ENCODE results near the gene PLEKHG5.
A peak's percentile ranks its signal among the peaks of the same experiment; 100 is the strongest.

PLEKHG5 gene

DNA sequence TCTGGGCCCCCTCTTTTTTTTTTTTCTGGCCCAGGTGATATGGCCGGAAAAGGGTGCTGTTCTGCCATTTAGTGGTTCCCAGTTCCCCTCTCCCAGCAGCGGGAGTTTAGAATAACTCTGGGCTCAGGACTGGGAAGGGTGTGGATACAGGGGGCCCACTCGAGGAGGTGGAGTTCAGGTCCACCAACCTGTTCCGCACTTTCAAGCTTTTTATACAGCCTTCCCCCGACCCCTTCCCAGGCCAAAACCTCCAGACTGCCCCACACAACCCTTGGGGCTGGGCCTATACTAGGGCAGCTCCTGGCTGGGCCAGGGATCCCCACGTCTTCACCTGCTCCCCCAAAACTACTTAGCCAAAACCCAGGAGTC is 402 bp downstream of the PLEKHG5 start:
- peaks cover 0 to 23% of the 10 kb centered on the region in 2 donors for H3K27me3 ChIP-seq
- DNase-seq, result no peak
- H3K27ac ChIP-seq, result peak overlapping the region in 1 of 2 donors; percentile 32
- no peaks in the 10 kb centered on the region for H3K36me3 ChIP-seq
- intact Hi-C loops (cut with DNase I; ENCODE audit: low total_unique reads), result no loop called here
- TF ChIP-seq, protein P1, sequence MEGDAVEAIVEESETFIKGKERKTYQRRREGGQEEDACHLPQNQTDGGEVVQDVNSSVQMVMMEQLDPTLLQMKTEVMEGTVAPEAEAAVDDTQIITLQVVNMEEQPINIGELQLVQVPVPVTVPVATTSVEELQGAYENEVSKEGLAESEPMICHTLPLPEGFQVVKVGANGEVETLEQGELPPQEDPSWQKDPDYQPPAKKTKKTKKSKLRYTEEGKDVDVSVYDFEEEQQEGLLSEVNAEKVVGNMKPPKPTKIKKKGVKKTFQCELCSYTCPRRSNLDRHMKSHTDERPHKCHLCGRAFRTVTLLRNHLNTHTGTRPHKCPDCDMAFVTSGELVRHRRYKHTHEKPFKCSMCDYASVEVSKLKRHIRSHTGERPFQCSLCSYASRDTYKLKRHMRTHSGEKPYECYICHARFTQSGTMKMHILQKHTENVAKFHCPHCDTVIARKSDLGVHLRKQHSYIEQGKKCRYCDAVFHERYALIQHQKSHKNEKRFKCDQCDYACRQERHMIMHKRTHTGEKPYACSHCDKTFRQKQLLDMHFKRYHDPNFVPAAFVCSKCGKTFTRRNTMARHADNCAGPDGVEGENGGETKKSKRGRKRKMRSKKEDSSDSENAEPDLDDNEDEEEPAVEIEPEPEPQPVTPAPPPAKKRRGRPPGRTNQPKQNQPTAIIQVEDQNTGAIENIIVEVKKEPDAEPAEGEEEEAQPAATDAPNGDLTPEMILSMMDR (IDR thresholded peaks at IDR 0.05), result no peak
- no peaks in the 10 kb centered on the region for H3K9me3 ChIP-seq
- H3K4me1 ChIP-seq, result peaks cover 3 to 36% (median 20%) of the 10 kb centered on the region in 4 donors
- peak overlapping the region; percentile 48 to 53 for H3K4me3 ChIP-seq

DNA sequence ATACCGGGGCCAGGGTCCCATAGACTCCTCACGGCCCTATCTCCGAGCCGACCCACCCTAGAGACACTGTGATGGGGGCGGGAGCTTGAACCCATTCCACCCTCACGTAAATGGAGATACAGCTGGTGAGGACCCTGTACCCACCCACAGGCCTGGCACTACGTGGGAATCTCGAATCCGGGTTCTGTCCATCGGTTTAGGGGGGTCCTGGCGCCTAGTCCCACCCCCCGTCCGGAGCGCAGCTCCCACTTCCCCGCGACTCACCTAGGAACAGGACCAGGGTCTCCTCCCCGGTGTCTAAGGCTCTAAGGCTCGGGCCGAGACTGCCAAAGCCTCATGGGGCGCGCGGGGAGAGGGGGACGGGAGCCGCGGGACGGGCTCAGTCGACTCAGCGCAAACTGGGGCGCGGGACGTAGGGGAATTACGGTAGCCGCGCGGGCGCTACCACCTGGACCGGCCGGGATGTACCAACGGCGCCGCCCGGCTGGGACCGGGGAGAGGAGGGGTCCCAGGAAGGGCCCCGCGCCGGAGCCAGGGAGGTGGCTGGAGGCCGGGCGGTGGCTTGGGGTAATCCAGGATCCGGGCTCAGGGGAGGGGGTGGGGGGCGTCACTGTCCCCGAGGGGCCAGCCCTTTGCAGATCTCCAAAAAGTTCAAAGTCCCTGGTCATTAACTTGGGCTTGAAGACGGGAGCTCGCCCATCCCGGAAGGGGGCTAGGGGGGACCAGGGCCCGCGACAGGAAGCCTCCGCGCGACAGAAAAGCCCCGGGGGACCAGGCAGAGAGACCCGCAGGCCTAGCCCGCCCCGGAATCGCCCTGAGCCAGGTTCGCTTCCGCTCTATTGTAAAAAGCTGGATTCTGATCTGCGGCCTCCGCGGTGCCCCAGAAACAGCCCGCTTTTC is 1.0 kb downstream of the PLEKHG5 start:
- peak overlapping the region; percentile 48 to 53 for H3K4me3 ChIP-seq
- intact Hi-C loops (cut with DNase I; ENCODE audit: low total_unique reads), result no loop called here
- H3K36me3 ChIP-seq, result no peaks in the 10 kb centered on the region
- no peak for DNase-seq
- H3K9me3 ChIP-seq, result no peaks in the 10 kb centered on the region
- H3K27me3 ChIP-seq, result peaks cover 0 to 29% of the 10 kb centered on the region in 2 donors
- peaks cover 5 to 40% (median 26%) of the 10 kb centered on the region in 4 donors for H3K4me1 ChIP-seq
- peak overlapping the region in 1 of 2 donors; percentile 32 for H3K27ac ChIP-seq
- TF ChIP-seq, protein P1 (IDR thresholded peaks at IDR 0.05), result no peak

DNA sequence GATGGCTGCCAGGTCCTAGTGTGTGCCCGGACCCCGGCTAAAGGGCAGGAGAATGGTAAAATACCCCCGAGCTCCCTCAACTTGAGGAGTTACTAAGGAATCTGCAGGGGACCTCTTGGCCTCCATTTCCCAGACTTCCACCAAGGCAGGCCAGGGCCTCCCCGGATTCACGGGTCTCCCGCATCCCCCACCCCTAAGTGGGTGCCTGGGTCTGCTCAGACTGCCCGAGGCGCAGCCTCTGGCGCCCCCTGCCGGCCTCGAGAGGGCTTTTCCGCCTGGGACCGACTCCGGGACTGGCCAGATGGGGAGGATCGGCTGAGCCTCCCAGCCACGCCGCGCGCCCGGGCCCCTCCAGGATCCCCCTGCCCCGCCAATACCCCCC is 1.7 kb downstream of the PLEKHG5 start:
- TF ChIP-seq, protein P1 (IDR thresholded peaks at IDR 0.05), result peak; percentile 65 to 90
- DNase-seq, result peak; percentile 42 to 80
- intact Hi-C loops (cut with DNase I; ENCODE audit: low total_unique reads), result loop anchor here (5.0 to 10.0 kb wide), 2 partner anchors 65 to 158 kb away; partner anchors contain the start of genes NOL9 and TAS1R1
- Histone ChIP-seq H3K27ac (no peak overlapping the region), H3K4me1 (peaks cover 5 to 47% (median 31%) of the 10 kb centered on the region in 4 donors), H3K4me3 (peak overlapping the region; percentile 48 to 53), H3K36me3 (no peaks in the 10 kb centered on the region), H3K27me3 (peaks cover 0 to 36% of the 10 kb centered on the region in 2 donors), H3K9me3 (no peaks in the 10 kb centered on the region)

DNA sequence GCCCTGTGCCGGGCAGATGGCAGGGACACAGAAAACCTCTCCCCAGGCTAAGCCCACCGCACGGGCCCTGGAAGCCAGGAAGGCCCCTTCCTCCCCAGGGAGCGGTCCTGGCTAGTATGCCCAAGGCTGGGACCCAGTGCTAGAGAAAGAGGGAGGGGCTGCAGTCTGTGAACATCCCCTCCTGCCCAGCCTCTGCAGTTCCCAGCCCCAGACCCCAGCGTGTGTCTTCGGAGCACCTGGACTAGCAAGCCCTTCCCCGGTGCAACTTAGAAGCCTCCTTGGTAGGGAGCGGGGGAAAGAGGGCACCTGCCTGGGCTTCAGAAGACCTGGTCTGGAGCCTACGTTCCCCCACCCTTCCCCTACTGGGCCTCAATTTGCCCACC is 2.1 kb downstream of the PLEKHG5 start:
- Histone ChIP-seq H3K4me3 (no peak overlapping the region), H3K4me1 (peaks cover 5 to 48% (median 32%) of the 10 kb centered on the region in 4 donors), H3K9me3 (no peaks in the 10 kb centered on the region), H3K36me3 (no peaks in the 10 kb centered on the region), H3K27ac (no peak overlapping the region), H3K27me3 (peaks cover 0 to 40% of the 10 kb centered on the region in 2 donors)
- intact Hi-C loops (cut with DNase I; ENCODE audit: low total_unique reads), result loop anchor here (5.0 to 10.0 kb wide), 2 partner anchors 65 to 158 kb away; partner anchors contain the start of genes NOL9 and TAS1R1
- no peak for DNase-seq
- TF ChIP-seq, protein P1 (IDR thresholded peaks at IDR 0.05), result no peak

DNA sequence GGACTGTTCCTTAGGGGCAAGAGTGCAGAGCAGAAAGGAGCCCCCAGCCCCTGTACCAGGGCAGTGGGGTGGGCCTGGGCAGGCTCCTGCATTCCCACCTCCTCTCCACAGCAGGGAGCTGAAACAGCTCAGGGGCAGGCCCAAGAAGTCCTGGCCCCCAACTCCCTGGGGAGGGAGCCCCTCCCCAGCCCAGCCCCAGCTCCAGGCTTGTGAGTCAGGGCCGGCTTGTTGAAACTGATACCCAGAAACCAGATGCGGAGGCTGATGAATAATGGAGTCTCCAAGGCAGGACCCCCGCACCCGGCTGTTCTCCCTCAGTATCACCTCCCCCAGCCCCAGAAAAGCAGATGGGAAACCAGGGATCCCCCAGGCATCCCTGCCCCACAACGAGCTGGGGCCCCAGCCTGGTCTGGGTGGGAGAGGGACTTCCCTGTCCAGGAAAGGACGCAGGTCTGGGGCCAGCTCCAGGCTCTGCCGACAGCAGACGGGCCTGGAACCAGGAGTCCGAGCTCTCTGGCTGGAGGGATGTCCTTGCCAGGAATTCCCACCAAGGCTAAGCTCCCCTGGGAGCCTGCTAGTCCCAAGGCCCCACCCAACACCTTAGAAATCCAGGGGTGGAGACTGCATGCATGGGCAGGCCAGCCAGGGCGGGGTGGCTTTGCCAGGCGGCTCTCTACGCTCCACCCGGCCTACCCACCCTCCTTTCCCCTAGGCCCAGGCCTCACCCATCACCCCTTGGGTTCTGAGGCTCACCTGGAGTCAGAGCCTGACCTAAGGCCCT is 2.7 kb downstream of the PLEKHG5 start:
- no peak for DNase-seq
- H3K36me3 ChIP-seq, result no peaks in the 10 kb centered on the region
- H3K4me3 ChIP-seq, result no peak overlapping the region
- no peak overlapping the region for H3K27ac ChIP-seq
- H3K4me1 ChIP-seq, result peaks cover 5 to 48% (median 32%) of the 10 kb centered on the region in 4 donors
- peaks cover 0 to 46% of the 10 kb centered on the region in 2 donors for H3K27me3 ChIP-seq
- no peaks in the 10 kb centered on the region for H3K9me3 ChIP-seq
- intact Hi-C loops (cut with DNase I; ENCODE audit: low total_unique reads), result loop anchor here (5.0 to 10.0 kb wide), 2 partner anchors 66 to 159 kb away; partner anchors contain the start of genes NOL9 and TAS1R1
- TF ChIP-seq, protein P1 (IDR thresholded peaks at IDR 0.05), result no peak

All from tibial artery (tissue), 4 donors.